T-helper 1 cell (primary cell): ENCODE data around the gene ACAD10.
"Not testable (repeated sequence)": the region's sequence is repeated elsewhere in the genome, so short reads cannot be mapped to it uniquely, and the experiment has no call there.

Experiments used
- DNase-seq, 5 donors: peaks; one replicate each; pipeline ENCODE4 v3.0.0-alpha.2; 2012 to 2020

Gene ACAD10

GRCh38 chr12:111687952-111688351 lies 2.1 kb downstream of the ACAD10 start:
- no peak for DNase-seq

GRCh38 chr12:111691262-111691661 lies 5.4 kb downstream of the ACAD10 start:
- no peak for DNase-seq

DNA sequence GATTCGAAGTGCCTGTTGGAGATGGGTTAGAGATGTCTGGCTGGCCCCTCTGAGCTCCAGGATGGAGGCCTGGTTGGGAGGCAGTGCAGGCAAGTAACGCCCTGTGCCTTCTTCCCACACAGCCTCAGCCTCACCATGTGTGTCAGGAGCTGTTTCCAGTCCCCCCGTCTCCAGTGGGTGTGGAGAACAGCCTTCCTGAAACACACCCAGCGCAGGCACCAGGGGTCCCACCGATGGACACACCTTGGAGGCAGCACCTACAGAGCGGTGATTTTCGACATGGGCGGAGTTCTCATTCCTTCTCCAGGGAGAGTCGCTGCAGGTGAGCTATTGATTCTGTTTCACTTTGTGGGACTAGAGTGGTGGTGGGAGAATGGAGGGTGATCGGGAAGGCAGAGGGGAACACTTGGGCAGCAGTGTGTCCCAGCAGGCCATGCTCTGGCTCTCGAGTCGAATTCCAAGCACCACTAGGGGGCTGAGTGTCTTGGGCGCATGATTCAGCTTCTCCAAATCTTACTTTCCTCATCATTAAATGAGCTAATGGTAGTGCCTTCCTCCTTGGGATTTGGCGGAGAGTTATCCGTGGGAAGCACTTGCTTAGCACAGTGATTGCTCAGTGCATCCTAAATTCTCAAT lies 6.8 kb downstream of the ACAD10 start:
- DNase-seq = no peak

GRCh38 chr12:111693818-111694217 lies 8.0 kb downstream of the ACAD10 start:
- no peak for DNase-seq

DNA sequence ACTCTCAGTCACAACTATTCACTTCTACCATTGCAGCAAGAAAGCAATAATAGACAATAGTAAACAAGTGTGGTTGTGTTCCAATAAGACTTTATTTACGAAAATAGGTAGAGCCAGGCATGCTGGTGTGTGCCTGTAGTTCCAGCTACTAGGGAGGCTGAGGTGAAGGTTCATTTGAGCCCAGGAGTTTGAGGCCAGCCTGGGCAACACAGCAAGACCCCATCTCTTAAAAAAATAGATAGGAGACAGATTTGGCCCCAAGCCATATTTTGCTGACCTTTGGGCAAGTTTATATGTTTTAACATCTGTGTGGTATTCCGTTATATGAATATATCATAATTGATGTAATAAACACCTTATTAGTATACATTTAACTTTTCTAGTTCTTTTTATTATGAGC lies 14.1 kb downstream of the ACAD10 start:
- no peak for DNase-seq

- no peak for DNase-seq
Measured at GRCh38 chr12:111705672-111706071, 19.8 kb downstream of the ACAD10 start.

DNA sequence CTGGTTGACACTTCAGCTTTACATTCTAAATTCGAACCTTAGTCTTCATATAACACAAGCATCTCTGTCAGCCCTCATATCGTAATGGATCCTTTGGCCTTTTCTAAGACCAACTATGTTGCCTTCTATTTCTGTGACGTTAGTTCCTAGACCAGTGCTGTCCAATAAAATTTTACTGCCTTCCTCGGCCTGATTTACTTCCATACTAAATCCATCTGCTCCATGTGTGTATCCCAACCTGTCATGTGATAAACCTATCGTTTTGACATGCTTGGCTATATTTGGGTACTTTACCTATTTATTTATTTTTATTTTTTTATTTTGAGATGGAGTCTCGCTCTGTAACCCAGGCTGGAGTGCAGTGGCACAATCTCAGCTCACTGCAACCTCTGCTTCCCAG lies 20.3 kb downstream of the ACAD10 start:
- no peak for DNase-seq

GRCh38 chr12:111715279-111715678 lies 29.4 kb downstream of the ACAD10 start:
- no peak for DNase-seq

DNA sequence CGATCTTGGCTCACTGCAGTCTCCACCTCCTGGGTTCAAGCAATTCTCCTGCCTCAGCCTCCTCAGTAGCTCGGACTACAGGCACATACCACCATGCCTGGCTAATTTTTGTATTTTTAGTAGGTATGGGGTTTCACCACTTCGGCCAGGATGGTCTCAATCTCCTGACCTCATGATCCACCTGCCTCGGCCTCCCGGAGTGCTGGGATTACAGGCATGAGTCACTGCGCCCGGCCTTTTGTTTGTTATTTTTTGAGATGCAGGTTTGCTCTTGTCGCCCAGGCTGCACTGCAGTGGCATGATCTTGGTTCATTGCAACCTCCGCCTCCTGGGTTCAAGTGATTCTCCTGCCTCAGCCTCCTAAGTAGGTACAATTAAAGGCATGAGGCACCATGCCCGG lies 33.5 kb downstream of the ACAD10 start:
- not testable (repeated sequence) for DNase-seq

GRCh38 chr12:111720457-111720856 lies 34.6 kb downstream of the ACAD10 start:
- no peak for DNase-seq

GRCh38 chr12:111723646-111724360 lies 38.0 kb downstream of the ACAD10 start:
- DNase-seq = not testable (repeated sequence)

- DNase-seq = no peak
Measured at GRCh38 chr12:111728795-111729194, 42.9 kb downstream of the ACAD10 start.

DNA sequence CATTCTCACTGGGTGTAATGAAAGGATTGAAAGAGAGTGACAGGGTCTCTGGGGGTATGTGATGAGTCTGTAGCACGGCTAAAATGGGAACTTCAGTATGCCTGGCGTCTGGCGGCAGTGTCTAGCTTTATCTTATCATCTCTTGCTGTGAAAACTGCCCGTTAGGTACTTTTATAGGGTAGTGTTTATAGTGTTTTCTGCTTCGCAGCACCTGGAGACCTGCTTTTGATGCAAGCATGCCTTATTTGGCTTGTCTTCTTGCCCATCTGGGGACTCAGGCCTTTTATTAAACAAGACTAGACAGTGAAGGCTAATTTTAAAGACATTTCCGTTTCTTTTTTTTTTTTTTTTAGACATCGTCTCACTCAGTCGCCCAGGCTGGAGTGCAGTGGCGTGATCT lies 44.6 kb downstream of the ACAD10 start:
- DNase-seq = no peak

- DNase-seq = no peak
Measured at GRCh38 chr12:111732786-111733185, 46.9 kb downstream of the ACAD10 start.

DNA sequence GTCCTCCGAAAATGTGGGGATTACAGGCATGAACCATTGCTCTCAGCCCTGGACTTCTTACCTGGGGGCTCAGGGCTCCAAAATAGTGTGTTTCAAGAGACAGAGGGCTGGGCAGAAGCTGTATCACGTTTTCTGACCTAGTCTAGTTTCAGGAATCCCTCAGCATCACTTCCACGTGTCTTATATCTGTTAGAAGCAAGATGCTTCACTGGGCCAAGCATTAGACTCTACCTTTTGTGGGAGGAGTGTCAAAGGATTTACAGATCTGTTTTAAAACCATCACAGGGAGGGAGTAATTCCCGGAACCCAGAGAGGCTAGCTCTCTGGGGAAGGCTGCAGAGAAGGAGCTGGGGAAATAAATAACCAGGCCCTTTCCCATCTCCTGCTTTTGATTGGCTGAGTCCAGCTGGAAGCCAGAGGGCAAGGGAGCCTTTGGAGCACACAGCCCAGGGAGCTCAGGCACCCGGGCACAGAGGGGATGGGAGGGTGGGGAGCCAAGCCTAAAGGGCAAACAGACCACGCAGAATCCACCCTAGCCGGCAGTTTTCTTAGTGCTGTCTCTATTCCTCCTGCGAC lies 47.6 kb downstream of the ACAD10 start:
- DNase-seq = no peak

DNA sequence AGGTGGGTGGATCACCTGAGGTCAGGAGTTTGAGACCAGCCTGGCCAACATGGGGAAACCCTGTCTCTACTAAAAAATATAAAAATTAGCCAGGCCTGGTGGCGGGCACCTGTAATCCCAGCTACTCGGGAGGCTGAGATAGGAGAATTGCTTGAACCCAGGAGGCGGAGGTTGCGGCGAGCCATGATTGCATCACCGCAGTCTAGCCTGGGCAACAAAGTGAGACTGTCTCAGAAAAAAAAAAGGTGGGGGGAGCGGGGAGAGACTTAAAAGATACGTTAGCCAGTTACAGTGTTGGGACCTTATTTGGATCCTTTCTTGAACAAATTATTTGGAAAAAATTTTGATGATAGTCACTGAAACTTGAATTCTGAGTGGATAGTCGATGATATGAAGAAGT lies 53.7 kb downstream of the ACAD10 start:
- DNase-seq = not testable (repeated sequence)

- no peak for DNase-seq
Measured at GRCh38 chr12:111741235-111741812, 55.5 kb downstream of the ACAD10 start.

GRCh38 chr12:111745211-111745610 lies 59.4 kb downstream of the ACAD10 start:
- DNase-seq = no peak

GRCh38 chr12:111747333-111747732 lies 61.5 kb downstream of the ACAD10 start:
- DNase-seq = no peak

DNA sequence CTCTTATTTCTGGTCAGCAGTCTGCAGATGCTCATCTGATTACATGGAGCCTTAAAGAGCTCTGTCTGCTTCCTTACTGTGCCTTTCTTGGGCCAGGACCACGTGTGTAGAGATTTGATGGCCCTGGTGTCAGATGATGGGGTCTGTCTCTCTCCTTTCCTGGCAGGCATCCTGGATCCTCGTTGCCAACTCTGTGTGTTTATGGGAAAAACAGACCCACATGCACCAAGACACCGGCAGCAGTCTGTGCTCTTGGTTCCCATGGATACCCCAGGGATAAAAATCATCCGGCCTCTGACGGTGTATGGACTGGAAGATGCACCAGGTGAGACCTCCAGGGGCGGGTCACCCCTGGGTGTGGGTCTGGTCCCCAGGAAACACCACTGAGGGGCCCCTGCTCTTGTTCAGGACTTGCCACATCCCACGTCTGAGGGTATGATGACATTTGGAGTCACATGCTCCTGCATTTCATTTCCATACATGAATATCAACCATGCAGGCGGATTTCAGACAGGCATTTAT lies 62.4 kb downstream of the ACAD10 start:
- no peak for DNase-seq

GRCh38 chr12:111748867-111749266 lies 63.0 kb downstream of the ACAD10 start:
- DNase-seq = no peak

- no peak for DNase-seq
Measured at GRCh38 chr12:111749391-111749790, 63.5 kb downstream of the ACAD10 start.

DNA sequence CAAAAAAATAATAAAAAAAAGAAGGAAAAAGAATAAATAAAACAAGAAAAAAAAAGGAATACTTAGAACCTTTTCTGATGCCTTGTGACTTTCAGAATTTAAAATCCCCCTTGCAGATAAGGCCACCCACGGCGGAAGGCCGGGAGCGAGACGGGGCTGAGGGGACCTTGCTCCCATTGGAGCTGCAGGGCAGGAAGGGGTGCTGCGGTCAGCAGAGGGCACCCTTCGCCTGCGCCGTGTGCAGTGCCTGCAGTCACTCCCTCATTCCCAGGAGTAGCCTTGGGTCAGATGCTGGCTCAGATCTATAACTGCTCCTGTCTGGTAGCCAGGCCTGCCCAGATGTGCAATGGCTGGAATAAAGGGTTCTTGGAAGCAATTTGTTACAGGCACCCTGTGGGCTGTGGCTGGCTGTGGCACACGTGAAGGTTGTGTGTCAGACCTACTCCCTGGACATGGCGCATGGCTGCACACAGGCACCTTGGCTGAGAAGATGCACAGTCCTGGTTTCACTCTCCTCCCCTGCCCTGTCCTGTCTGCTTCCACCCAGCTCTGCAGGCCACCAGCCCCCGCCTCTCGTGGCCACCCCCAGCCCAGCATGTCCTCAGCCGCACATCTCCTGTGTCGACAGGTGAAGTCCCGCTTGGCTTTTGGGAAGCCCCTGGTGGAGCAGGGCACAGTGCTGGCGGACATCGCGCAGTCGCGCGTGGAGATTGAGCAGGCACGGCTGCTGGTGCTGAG lies 67.5 kb downstream of the ACAD10 start:
- no peak for DNase-seq
